Bronchial epithelial cell (primary cell): ENCODE results near the gene ADRM1. TPM values are rescaled to one million over a fixed set of nuclear protein-coding genes. Genes with fewer than 3 reads are reported as not detected.

ENCODE experiments used
- DNase-seq: peaks from one replicate; pipeline ENCODE4 v3.0.0-alpha.2; 2010; ENCODE audit warnings: low read depth
- FAIRE-seq: peaks from 2 replicates; lab custom pipeline; 2011; peaks lifted over from hg19 to GRCh38; lab: Jason Lieb, UNC
- H3K27me3 ChIP-seq: 2 replicates; pipeline ENCODE4 v1.5.1; 2011; ENCODE audit warnings: low read length; ENCODE audit not compliant: control insufficient read depth, insufficient read depth
- H3K36me3 ChIP-seq: 2 replicates; pipeline ENCODE4 v1.5.1; 2011; ENCODE audit warnings: low read length; ENCODE audit not compliant: control insufficient read depth, insufficient read depth
- H3K4me3 ChIP-seq: 2 replicates; pipeline ENCODE4 v1.5.1; 2011; ENCODE audit warnings: mild to moderate bottlenecking, low read depth, low read length, control low read depth
- total RNA-seq: library from RNA; depleted of rRNA; stranded (reverse); fragments of >200 nt; gene quantifications from 2 replicates; pipeline ENCODE4 v1.2.1, GENCODE V29; 2014
- TF ChIP-seq, protein P1 (sequence below): IDR thresholded peaks from 2 replicates; pipeline ENCODE4 v1.5.1; 2011; ENCODE audit warnings: mild to moderate bottlenecking, moderate library complexity, low read length, control low read depth, inconsistent platforms; ENCODE audit not compliant: insufficient read depth, severe bottlenecking

The ADRM1 gene
- total RNA-seq, 1 donor from 2014 or later: 145 TPM

DNA sequence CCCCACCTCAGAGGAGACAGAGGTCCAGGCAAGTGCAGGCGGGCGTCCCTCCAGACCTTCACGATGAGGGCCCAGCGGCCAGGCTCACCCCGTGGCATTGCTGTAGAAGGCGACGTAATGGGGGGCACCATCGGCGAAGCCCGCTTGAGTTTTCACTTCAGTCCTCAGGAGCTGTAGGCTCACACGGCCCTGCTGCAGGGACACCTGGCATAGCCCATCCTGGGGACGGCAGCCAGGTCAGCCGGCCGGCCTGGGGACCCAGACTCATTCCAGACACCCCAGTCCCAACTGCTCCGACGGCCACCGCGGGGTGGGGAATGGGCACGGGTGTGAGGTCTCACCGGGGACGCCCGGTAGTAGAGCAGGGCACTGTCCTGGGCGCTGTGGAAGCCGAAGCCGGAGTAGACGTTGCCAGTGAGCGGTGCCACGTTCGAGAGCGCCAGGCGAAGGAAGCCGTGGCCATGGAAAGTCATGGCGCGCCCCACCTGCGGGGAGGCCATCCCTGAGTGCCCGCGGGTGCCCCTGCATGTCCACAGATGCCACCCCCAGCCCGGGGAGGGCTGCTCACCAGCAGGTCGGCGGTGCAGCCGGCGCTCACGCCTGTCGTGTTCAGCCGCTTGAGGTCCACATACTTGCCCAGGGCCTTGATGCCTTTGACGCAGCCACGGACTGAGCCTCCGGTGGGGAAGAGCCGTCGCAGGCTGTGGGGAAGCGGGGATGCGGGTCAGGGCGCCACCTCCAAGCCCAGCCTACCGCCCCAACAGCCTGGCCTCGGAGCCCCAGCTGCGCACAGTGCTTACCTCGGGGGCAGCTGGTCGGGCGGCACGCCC is 9.2 kb downstream of the ADRM1 start:
- TF ChIP-seq, protein P1, sequence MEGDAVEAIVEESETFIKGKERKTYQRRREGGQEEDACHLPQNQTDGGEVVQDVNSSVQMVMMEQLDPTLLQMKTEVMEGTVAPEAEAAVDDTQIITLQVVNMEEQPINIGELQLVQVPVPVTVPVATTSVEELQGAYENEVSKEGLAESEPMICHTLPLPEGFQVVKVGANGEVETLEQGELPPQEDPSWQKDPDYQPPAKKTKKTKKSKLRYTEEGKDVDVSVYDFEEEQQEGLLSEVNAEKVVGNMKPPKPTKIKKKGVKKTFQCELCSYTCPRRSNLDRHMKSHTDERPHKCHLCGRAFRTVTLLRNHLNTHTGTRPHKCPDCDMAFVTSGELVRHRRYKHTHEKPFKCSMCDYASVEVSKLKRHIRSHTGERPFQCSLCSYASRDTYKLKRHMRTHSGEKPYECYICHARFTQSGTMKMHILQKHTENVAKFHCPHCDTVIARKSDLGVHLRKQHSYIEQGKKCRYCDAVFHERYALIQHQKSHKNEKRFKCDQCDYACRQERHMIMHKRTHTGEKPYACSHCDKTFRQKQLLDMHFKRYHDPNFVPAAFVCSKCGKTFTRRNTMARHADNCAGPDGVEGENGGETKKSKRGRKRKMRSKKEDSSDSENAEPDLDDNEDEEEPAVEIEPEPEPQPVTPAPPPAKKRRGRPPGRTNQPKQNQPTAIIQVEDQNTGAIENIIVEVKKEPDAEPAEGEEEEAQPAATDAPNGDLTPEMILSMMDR: no peak
- Histone ChIP-seq H3K4me3 (no peak overlapping the region), H3K36me3 (peaks cover 82% of the 10 kb centered on the region), H3K27me3 (no peaks in the 10 kb centered on the region)
- FAIRE-seq: no peak
- DNase-seq: no peak

DNA sequence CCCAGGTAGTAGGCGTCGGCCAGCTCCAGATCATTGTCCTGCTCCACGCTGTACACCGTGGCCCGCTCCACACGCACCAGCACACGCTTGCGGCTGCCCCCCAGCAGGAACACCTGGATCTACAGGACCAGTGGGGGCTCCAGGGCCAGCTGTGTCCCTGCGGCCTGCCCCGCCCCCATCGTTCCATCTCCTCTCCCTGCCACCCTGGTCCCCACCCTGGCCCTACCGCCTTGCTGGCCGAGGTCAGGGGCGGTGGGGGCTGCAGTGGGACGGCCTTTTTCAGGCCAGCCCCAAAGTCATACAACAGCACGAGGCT is 9.8 kb downstream of the ADRM1 start:
- TF ChIP-seq, protein P1: no peak
- no peak overlapping the region for H3K4me3 ChIP-seq
- DNase-seq (no peak), FAIRE-seq (no peak)
- H3K27me3 ChIP-seq: no peaks in the 10 kb centered on the region
- peaks cover 84% of the 10 kb centered on the region for H3K36me3 ChIP-seq

DNA sequence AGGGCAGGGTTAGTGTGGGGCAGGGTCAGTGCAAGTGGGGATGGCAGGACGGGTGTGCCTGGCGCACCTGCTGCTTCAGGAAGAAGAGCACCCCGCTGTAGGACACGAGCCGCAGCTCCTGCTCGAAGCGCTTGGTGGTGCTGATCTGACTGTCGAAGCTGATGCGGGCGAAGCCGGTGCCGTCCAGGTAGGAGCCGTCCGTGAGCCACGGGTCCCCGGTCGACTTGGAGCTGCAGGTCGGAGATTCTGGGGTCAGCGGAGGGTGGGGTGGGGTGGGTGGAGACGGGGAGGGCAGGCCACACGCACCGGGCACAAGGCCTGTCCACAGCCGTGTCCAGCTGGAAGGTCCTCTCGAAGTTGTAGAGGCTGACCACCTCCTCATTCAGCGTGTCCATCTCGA is 10.2 kb downstream of the ADRM1 start:
- FAIRE-seq: no peak
- H3K27me3 ChIP-seq: no peaks in the 10 kb centered on the region
- TF ChIP-seq, protein P1: no peak

DNA sequence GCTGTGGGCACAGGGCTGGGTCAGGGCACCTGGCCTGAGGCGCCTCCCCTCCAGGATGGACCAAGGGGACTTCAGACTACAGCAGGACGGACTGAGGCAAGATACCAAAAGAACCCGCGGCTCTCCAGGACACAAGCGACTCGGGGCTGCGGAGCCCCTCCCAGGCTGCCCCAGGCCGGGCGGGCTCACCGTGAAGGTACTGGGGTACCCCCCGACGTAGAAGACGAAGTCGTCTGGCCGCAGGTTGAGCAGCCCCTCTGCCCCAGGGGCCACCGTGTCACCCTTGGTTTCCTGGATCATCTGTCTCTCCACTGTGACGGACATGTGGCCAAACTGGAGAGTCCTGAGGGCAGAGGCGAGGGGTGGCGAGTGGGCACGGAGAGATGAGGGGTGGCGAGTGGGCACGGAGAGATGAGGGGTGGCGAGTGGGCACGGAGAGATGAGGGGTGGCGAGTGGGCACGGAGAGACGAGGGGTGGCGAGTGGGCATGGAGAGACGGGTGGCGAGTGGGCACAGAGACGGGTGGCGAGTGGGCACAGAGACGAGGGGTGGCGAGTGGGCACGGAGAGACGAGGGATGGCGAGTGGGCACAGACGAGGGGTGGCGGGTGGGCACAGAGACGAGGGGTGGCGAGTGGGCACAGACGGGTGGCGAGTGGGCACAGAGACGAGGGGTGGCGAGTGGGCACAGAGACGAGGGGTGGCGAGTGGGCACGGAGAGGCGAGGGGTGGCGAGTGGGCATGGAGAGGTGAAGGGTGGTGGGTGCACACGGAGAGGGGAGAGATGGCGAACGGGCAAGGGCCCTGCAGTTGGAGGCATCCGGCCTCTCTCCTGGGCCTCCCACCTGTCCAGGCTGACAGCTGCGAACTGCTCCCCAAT is 10.9 kb downstream of the ADRM1 start:
- DNase-seq (no peak), FAIRE-seq (no peak)
- H3K27me3 ChIP-seq: no peaks in the 10 kb centered on the region
- H3K36me3 ChIP-seq: peaks cover 73% of the 10 kb centered on the region
- TF ChIP-seq, protein P1: no peak
- H3K4me3 ChIP-seq: no peak overlapping the region

More for the DNA sequence above, 10.2 kb downstream of the ADRM1 start:
- DNase-seq: no peak
- Histone ChIP-seq H3K36me3 (peaks cover 80% of the 10 kb centered on the region), H3K4me3 (no peak overlapping the region)

DNA sequence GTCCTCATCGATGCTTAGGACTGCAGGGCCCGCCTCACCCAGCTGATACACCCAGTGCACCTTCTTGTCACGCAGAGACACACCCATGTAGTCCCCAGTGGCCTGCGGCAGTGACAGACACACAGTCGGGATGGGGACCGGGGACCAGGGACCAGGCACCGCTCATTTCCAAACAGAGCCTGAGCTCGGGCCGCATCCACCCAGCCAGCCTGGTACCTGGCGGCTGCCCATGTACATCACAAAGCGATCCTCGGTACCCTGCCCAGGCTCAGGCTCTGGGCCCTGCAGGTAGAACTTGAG is 11.5 kb downstream of the ADRM1 start:
- Histone ChIP-seq H3K36me3 (peaks cover 73% of the 10 kb centered on the region), H3K4me3 (no peak overlapping the region), H3K27me3 (no peaks in the 10 kb centered on the region)
- no peak for DNase-seq
- TF ChIP-seq, protein P1: no peak
- FAIRE-seq: no peak
